Progenitor cell of endocrine pancreas (in vitro differentiated cells): ENCODE measurements around the gene FARS2. TPM values are rescaled to one million over a fixed set of nuclear protein-coding genes. Genes with fewer than 3 reads are reported as not detected.
"Not testable (repeated sequence)": the region's sequence is repeated elsewhere in the genome, so short reads cannot be mapped to it uniquely, and the experiment has no call there.

Experiments
- DNase-seq: peaks from one replicate; pipeline ENCODE4 v3.0.0; 2021; ENCODE audit warnings: low spot score; ENCODE audit not compliant: unreplicated experiment
- H3K27ac Mint-ChIP-seq: 2 replicates; pipeline ENCODE4 v1.8.0; 2021; ENCODE audit warnings: mild to moderate bottlenecking, moderate library complexity, mixed read lengths
- H3K27me3 Mint-ChIP-seq: 2 replicates; pipeline ENCODE4 v1.8.0; 2021; ENCODE audit warnings: mixed read lengths
- H3K36me3 Mint-ChIP-seq: 2 replicates; pipeline ENCODE4 v1.8.0; 2022; ENCODE audit warnings: mixed read lengths; ENCODE audit not compliant: insufficient read depth
- H3K4me1 Mint-ChIP-seq: 2 replicates; pipeline ENCODE4 v1.8.0; 2021; ENCODE audit warnings: low read depth, mixed read lengths
- H3K4me3 Mint-ChIP-seq: 2 replicates; pipeline ENCODE4 v1.8.0; 2021; ENCODE audit warnings: low read depth, mild to moderate bottlenecking, moderate library complexity, mixed read lengths
- H3K9me3 Mint-ChIP-seq: 2 replicates; pipeline ENCODE4 v1.8.0; 2021; ENCODE audit warnings: low read depth, mixed read lengths
- total RNA-seq: library from RNA; stranded (reverse); gene quantifications from 2 replicates; pipeline ENCODE4 v1.2.1, GENCODE V29; 2021
- TF ChIP-seq, protein P1 (sequence below): fragments of 200-600 bp; sonication (generic); IDR thresholded peaks from one replicate; pipeline ENCODE4 v1.5.0; 2021; ENCODE audit warnings: antibody characterized with exemption, mild to moderate bottlenecking; ENCODE audit not compliant: unreplicated experiment

Gene FARS2
- total RNA-seq, 1 donor from 2014 or later = 20.8 TPM

DNA sequence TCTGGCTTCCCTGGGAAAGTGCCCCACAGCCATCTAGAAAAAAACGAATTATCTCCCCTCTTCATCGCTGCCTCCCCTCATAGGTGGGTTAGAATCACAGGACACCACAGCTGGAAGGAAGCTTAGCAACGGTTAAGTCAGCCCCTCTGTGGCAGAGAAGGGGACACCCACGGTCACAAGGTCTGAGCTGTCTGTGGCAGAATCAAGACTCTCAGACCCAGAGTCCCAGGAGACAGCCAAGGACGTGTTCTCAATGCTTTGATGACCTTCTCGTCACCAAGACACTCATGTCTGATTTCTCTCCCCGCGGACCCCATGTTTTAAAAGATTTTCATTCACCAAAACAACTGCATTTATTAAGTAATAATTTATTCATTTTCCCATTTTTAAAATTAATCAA is 523.9 kb downstream of the FARS2 start:
- TF ChIP-seq, protein P1, sequence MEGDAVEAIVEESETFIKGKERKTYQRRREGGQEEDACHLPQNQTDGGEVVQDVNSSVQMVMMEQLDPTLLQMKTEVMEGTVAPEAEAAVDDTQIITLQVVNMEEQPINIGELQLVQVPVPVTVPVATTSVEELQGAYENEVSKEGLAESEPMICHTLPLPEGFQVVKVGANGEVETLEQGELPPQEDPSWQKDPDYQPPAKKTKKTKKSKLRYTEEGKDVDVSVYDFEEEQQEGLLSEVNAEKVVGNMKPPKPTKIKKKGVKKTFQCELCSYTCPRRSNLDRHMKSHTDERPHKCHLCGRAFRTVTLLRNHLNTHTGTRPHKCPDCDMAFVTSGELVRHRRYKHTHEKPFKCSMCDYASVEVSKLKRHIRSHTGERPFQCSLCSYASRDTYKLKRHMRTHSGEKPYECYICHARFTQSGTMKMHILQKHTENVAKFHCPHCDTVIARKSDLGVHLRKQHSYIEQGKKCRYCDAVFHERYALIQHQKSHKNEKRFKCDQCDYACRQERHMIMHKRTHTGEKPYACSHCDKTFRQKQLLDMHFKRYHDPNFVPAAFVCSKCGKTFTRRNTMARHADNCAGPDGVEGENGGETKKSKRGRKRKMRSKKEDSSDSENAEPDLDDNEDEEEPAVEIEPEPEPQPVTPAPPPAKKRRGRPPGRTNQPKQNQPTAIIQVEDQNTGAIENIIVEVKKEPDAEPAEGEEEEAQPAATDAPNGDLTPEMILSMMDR = no peak
- no peaks in the 10 kb centered on the region for H3K36me3 Mint-ChIP-seq
- H3K27ac Mint-ChIP-seq = no peak overlapping the region

DNA sequence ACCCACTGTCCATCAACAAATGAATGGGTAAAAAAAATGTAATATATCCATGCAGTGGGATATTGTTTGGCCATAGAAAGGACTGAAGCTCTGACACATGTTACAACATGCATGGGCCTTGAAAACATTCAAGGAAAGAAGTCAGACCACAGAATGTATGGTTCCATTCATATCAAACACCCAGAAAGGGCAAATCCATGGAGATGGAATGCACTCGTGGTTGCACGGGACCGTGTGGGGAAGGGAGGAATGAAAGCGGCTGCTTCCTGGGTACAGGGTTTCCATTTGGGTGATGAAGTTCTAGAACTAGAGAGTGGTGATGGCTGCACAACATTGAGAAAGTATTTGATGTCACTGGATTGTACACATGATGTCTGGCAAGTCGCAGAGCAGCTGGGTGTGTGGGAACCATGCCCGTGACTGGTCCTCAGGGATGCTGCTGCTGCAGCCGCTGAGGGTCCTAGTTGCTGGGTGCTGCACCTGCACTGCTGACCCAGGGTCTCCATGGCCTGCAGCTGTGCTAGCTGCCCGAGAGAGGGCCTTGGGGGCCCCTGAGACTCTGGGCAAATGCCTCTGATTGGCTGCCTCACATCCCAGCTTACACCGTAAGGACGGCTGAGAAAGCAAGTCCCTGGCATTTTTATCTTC is 525.1 kb downstream of the FARS2 start:
- Mint-ChIP-seq H3K4me3 (no peak overlapping the region), H3K36me3 (no peaks in the 10 kb centered on the region), H3K27ac (no peak overlapping the region), H3K9me3 (peaks cover under 1% of the 10 kb centered on the region), H3K4me1 (peaks cover 5% of the 10 kb centered on the region), H3K27me3 (peaks cover 5% of the 10 kb centered on the region)
- DNase-seq = no peak
- TF ChIP-seq, protein P1 = no peak

More for the DNA sequence above, 523.9 kb downstream of the FARS2 start:
- Mint-ChIP-seq H3K4me1 (peaks cover 5% of the 10 kb centered on the region), H3K4me3 (no peak overlapping the region), H3K27me3 (peaks cover 5% of the 10 kb centered on the region), H3K9me3 (no peaks in the 10 kb centered on the region)
- DNase-seq = no peak

DNA sequence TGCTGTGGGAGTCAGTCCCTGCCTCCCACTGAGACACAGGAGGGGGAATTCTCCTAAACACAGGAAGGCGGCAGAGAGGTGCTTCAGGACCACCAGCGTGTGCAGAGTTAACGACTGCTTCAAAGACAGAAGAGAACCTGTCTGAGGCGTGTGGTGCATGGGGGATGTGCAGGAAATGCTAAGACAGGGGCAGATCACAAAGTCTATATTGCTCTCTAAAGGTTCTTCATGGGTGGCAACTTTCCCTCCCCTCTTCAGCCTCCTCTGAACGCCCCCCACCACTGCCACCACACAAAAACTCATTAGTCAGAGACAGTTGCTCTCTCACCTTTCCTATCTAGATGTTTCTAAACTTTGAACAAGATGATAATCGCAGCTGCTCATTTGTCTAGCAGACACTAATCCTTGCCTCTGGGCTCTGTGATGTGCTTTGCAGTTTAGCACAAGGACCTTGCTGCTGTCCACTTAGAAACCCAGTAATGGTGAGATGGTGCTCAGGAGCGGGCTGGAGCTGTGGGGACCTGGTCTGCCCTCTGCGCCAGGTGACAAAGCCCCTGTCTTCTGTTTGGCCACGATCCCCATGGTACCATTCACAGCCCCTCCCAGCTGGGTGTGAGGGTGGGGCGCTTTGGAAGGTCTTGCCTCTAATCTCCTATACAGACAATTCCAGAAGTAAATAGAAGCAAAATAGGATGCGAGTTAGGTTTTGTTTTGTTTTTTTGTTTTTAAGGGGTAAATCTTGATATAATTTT is 525.8 kb downstream of the FARS2 start:
- peaks cover 4% of the 10 kb centered on the region for H3K9me3 Mint-ChIP-seq
- no peak for DNase-seq
- no peak overlapping the region for H3K4me3 Mint-ChIP-seq
- H3K27ac Mint-ChIP-seq = no peak overlapping the region
- H3K4me1 Mint-ChIP-seq = peaks cover 5% of the 10 kb centered on the region
- TF ChIP-seq, protein P1 = no peak
- peaks cover 5% of the 10 kb centered on the region for H3K27me3 Mint-ChIP-seq
- H3K36me3 Mint-ChIP-seq = no peaks in the 10 kb centered on the region

DNA sequence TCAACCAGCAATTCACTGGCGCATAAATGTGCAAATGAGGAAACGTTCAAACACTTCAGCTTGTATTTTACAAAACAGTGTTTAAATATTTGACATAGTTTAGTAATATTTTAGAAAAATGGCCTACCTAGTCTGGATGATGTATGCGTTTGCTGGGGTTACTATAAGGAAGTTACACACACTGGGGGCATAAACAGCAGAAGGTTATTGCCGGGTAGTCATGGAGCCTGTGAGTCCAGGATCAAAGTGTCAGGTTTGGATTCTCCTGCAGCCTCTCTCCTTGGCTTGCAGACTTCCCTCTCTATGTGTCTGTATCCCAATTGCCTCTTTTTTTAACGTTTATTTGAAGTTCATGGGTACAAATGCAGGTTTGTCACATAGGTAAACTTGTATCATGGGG is 528.1 kb downstream of the FARS2 start:
- H3K9me3 Mint-ChIP-seq, DNase-seq, H3K4me1 Mint-ChIP-seq, H3K4me3 Mint-ChIP-seq, H3K36me3 Mint-ChIP-seq, H3K27me3 Mint-ChIP-seq, H3K27ac Mint-ChIP-seq: not testable (repeated sequence)

DNA sequence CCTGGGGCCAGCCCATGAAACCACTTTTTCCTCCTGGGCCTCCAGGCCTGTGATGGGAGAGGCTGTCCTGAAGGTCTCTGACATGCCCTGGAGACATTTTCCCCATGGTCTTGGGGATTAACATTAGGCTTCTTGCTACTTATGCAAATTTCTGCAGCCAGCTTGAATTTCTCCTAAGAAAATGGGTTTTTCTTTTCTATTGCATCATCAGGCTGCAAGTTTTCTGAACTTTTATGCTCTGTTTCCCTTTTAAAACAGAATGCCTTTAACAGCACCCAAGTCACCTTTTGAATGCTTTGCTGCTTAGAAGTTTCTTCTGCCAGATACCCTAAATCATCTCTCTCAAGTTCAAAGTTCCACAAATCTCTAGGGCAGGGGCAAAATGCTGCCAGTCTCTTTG is 535.2 kb downstream of the FARS2 start:
- H3K36me3 Mint-ChIP-seq, DNase-seq, H3K4me3 Mint-ChIP-seq, H3K27ac Mint-ChIP-seq, H3K27me3 Mint-ChIP-seq, H3K4me1 Mint-ChIP-seq: not testable (repeated sequence)
- H3K9me3 Mint-ChIP-seq = peaks cover 22% of the 10 kb centered on the region

DNA sequence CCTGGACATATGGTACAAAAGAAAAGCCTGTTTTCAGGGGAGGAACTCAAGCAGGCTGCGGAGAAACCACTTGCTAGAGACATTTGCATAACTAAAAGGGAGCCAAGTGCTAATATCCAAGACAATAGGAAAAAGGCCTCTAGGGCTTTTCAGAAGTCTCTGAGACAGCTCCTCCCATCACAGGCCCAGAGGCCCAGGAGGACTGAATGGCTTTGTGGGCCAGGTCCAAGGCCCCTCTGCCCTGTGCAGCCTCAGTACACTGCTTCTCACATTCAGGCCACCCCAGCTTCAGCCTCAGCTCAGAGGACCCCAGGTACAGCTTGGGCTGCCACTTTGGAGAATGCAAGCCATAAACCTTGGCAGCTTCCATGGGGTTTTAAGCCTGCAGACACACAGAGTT is 545.1 kb downstream of the FARS2 start:
- not testable (repeated sequence) for H3K27ac Mint-ChIP-seq, H3K4me1 Mint-ChIP-seq, H3K27me3 Mint-ChIP-seq, DNase-seq, H3K4me3 Mint-ChIP-seq, H3K36me3 Mint-ChIP-seq
- peaks cover 11% of the 10 kb centered on the region for H3K9me3 Mint-ChIP-seq

DNA sequence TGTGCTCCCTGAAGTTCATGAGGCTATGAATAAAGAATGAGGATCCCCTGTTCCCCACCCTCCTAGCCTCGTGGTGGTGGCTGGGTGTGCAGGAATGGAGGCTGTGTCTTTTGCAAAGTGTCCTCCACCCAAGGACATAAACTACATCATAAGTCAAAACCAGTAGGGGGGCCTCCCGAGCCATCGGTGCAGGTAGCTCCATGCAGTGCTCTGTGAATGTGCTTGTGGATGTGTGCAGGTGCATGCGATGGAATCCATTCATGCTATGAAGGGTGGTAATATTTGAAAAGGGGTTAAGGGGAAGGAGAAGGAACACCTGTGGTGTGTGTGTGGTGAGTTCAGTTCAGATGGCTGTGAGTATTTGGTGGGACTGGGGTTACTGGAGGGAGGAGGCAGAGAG is 548.1 kb downstream of the FARS2 start:
- TF ChIP-seq, protein P1 = no peak
- H3K4me3 Mint-ChIP-seq = no peak overlapping the region
- H3K4me1 Mint-ChIP-seq = no peaks in the 10 kb centered on the region
- DNase-seq = no peak
- no peak overlapping the region for H3K27ac Mint-ChIP-seq
- H3K9me3 Mint-ChIP-seq = peaks cover 11% of the 10 kb centered on the region
- H3K27me3 Mint-ChIP-seq = peaks cover 6% of the 10 kb centered on the region
- H3K36me3 Mint-ChIP-seq = peaks cover 4% of the 10 kb centered on the region
